Esophagus squamous epithelium (tissue), 4 donors: Measurements from ENCODE around the gene TRIB2.

Source experiments
- POLR2A ChIP-seq, 4 donors: fragments of 450-650 bp; IDR thresholded peaks; one replicate each; pipeline ENCODE4 v1.6.1; 2017; ENCODE audit warnings: antibody characterized with exemption in 4 of 4, mild to moderate bottlenecking in 4 of 4, moderate library complexity in 3 of 4
- TF ChIP-seq, protein P1 (sequence below), 6 experiments: fragments of 450-650 bp in 4 of 6; fragments of 200-600 bp in 2 of 6; sonication (generic) in 2 of 6; IDR thresholded peaks; one replicate each; pipeline ENCODE4 v1.5.1; 2016 to 2019; ENCODE audit warnings: antibody characterized with exemption in 6 of 6, mild to moderate bottlenecking in 4 of 6, moderate library complexity in 4 of 6

DNA sequence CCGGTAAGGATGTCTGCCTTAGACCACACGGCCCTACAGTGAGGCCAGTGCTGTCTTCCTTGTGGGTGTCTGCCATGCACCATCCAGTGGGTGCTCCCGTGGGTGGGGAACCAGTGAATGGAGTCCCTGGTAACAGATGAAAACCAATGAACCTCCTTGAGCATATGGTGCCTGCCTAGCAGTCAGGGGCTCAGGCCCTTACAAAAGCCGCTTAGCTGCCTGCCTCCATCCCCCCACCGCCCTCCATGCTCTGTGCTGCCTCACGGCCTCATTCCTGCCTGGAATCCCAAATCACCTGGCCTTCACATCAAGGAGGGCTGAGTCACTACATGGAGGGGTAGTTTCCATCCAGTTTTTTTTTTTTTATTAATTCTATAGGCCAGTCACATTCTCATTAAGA is 30.8 kb upstream of the TRIB2 start:
- TF ChIP-seq, protein P1, sequence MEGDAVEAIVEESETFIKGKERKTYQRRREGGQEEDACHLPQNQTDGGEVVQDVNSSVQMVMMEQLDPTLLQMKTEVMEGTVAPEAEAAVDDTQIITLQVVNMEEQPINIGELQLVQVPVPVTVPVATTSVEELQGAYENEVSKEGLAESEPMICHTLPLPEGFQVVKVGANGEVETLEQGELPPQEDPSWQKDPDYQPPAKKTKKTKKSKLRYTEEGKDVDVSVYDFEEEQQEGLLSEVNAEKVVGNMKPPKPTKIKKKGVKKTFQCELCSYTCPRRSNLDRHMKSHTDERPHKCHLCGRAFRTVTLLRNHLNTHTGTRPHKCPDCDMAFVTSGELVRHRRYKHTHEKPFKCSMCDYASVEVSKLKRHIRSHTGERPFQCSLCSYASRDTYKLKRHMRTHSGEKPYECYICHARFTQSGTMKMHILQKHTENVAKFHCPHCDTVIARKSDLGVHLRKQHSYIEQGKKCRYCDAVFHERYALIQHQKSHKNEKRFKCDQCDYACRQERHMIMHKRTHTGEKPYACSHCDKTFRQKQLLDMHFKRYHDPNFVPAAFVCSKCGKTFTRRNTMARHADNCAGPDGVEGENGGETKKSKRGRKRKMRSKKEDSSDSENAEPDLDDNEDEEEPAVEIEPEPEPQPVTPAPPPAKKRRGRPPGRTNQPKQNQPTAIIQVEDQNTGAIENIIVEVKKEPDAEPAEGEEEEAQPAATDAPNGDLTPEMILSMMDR (IDR thresholded peaks at IDR 0.05) = no peak
- TF ChIP-seq POLR2A (IDR thresholded peaks at IDR 0.05) = no peak
